Measurements from ENCODE around the gene ASMT.

ASMT gene

GRCh38 chrX:1602299-1602698, 12.6 kb upstream of the ASMT start:
- no peak for TF ChIP-seq GATA3 (IDR thresholded peaks at IDR 0.05; ENCODE audit: low read depth, low read length)
- TF ChIP-seq GATA2 (IDR thresholded peaks at IDR 0.05; ENCODE audit: low read depth, low read length): no peak

GRCh38 chrX:1606496-1606895, 8.4 kb upstream of the ASMT start:
- TF ChIP-seq GATA3 (IDR thresholded peaks at IDR 0.05; ENCODE audit: low read depth, low read length) (no peak), GATA2 (IDR thresholded peaks at IDR 0.05; ENCODE audit: low read depth, low read length) (no peak)

- TF ChIP-seq GATA2 (IDR thresholded peaks at IDR 0.05; ENCODE audit: low read depth, low read length) (no peak), GATA3 (IDR thresholded peaks at IDR 0.05; ENCODE audit: low read depth, low read length) (no peak)
Measured at GRCh38 chrX:1609311-1609710, 5.5 kb upstream of the ASMT start.

GRCh38 chrX:1609762-1610161, 5.1 kb upstream of the ASMT start:
- TF ChIP-seq GATA3 (IDR thresholded peaks at IDR 0.05; ENCODE audit: low read depth, low read length): no peak

GRCh38 chrX:1610166-1610565, 4.7 kb upstream of the ASMT start:
- no peak for TF ChIP-seq GATA2 (IDR thresholded peaks at IDR 0.05; ENCODE audit: low read depth, low read length)
- TF ChIP-seq GATA3 (IDR thresholded peaks at IDR 0.05; ENCODE audit: low read depth, low read length): no peak

- TF ChIP-seq GATA2 (IDR thresholded peaks at IDR 0.05; ENCODE audit: low read depth, low read length): no peak
- TF ChIP-seq GATA3 (IDR thresholded peaks at IDR 0.05; ENCODE audit: low read depth, low read length): no peak
Measured at GRCh38 chrX:1610736-1611135, 4.1 kb upstream of the ASMT start.

- TF ChIP-seq GATA3 (IDR thresholded peaks at IDR 0.05; ENCODE audit: low read depth, low read length): no peak
- TF ChIP-seq GATA2 (IDR thresholded peaks at IDR 0.05; ENCODE audit: low read depth, low read length): no peak
Measured at GRCh38 chrX:1612641-1613286, 2.1 kb upstream of the ASMT start.

GRCh38 chrX:1618689-1619088, 3.8 kb downstream of the ASMT start:
- no peak for TF ChIP-seq GATA2 (IDR thresholded peaks at IDR 0.05; ENCODE audit: low read depth, low read length)
- TF ChIP-seq GATA3 (IDR thresholded peaks at IDR 0.05; ENCODE audit: low read depth, low read length): no peak

- TF ChIP-seq GATA3 (IDR thresholded peaks at IDR 0.05; ENCODE audit: low read depth, low read length) (no peak), GATA2 (IDR thresholded peaks at IDR 0.05; ENCODE audit: low read depth, low read length) (no peak)
Measured at GRCh38 chrX:1623691-1624090, 8.8 kb downstream of the ASMT start.

GRCh38 chrX:1629244-1629643, 14.4 kb downstream of the ASMT start:
- no peak for TF ChIP-seq GATA3 (IDR thresholded peaks at IDR 0.05; ENCODE audit: low read depth, low read length)

- TF ChIP-seq GATA3 (IDR thresholded peaks at IDR 0.05; ENCODE audit: low read depth, low read length) (no peak), GATA2 (IDR thresholded peaks at IDR 0.05; ENCODE audit: low read depth, low read length) (no peak)
Measured at GRCh38 chrX:1646009-1646408, 31.1 kb downstream of the ASMT start.

GRCh38 chrX:1649621-1650020, 34.8 kb downstream of the ASMT start:
- TF ChIP-seq GATA3 (IDR thresholded peaks at IDR 0.05; ENCODE audit: low read depth, low read length) (no peak), GATA2 (IDR thresholded peaks at IDR 0.05; ENCODE audit: low read depth, low read length) (no peak)

- TF ChIP-seq GATA3 (IDR thresholded peaks at IDR 0.05; ENCODE audit: low read depth, low read length) (no peak), GATA2 (IDR thresholded peaks at IDR 0.05; ENCODE audit: low read depth, low read length) (no peak)
Measured at GRCh38 chrX:1656379-1656778, 41.5 kb downstream of the ASMT start.

GRCh38 chrX:1657367-1658070, 42.7 kb downstream of the ASMT start:
- TF ChIP-seq GATA3 (IDR thresholded peaks at IDR 0.05; ENCODE audit: low read depth, low read length): no peak
- no peak for TF ChIP-seq GATA2 (IDR thresholded peaks at IDR 0.05; ENCODE audit: low read depth, low read length)

- TF ChIP-seq GATA3 (IDR thresholded peaks at IDR 0.05; ENCODE audit: low read depth, low read length): no peak
Measured at GRCh38 chrX:1658071-1658491, 43.2 kb downstream of the ASMT start.

Data from SH-SY5Y (cell line).